ENCODE results near the gene CNTN5. TPM values are rescaled to one million over a fixed set of nuclear protein-coding genes. Genes with fewer than 3 reads are reported as not detected.

CNTN5 gene
- total RNA-seq, 2 donors from 2014 or later, result not detected

DNA sequence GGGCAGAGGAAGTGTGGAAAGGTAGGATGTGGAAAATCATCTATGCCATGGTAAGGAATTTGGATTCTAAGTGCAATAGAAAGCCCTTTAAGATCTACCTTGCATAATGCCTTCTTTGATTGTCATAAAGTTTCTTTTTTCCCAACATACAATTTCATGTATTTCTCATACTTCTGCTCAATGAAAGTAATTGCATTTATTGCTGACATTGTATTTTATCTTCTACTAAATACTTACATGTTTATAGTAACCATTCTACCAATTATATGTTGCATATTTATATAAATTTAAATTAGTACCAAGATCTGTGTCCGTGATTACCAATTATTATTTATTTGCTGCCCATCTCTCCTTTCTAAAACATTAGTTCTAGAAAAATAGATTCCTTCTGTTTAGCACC, 114.8 kb downstream of the CNTN5 start:
- DNase-seq (ENCODE audit: low spot score in 2 of 2) (no peak), ATAC-seq (no peak)
- peaks cover 0 to 9% of the 10 kb centered on the region in 2 donors for H3K36me3 Mint-ChIP-seq
- H3K27ac Mint-ChIP-seq, result no peak overlapping the region
- peaks cover 20 to 29% of the 10 kb centered on the region in 2 donors for H3K9me3 Mint-ChIP-seq

DNA sequence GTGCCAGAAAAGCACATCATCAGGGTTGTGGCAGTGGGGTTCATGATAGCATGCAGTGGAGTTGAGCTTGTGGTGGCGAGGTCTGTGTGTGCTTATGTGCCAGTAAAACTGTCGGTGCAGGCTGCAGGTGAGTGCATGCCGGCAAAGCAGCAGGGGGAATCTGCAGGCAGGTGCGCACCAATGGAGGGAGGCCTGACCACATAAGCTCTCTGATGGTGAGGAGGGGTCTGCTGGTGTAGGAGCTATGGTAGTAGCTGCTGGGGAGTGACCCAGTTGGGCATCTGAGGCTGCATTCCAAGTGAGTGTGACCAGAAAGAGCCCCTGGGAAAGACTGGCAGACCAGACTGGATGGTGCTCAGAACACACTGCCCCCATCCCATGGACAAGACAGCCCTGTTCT, 121.5 kb downstream of the CNTN5 start:
- no peak for DNase-seq (ENCODE audit: low spot score in 2 of 2)
- peaks cover 8 to 16% of the 10 kb centered on the region in 2 donors for H3K9me3 Mint-ChIP-seq
- ATAC-seq, result no peak
- H3K27ac Mint-ChIP-seq, result no peak overlapping the region
- H3K36me3 Mint-ChIP-seq, result no peaks in the 10 kb centered on the region

DNA sequence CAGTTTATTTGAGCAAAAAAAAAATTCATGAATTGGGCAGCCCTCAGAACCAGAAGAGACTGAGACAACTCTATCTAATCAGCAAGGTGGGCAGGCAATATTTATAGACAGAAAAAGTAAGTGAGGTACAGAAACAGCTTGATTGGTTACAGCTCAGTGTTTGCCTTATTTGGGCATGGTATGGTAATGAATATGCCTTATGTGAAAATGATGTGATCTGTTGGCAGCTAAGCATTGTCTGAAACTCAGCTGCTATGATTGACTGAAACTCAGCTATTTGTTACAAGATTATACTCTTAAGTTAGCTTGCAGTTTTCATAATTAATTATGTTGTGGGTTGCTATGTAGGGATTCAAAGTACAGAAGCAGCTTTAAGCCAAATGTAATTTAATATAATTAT, 127.6 kb downstream of the CNTN5 start:
- H3K9me3 Mint-ChIP-seq, result peaks cover 4 to 9% of the 10 kb centered on the region in 2 donors
- ATAC-seq (no peak), DNase-seq (ENCODE audit: low spot score in 2 of 2) (no peak)
- H3K36me3 Mint-ChIP-seq, result no peaks in the 10 kb centered on the region
- no peak overlapping the region for H3K27ac Mint-ChIP-seq

- ATAC-seq (no peak), DNase-seq (ENCODE audit: low spot score in 2 of 2) (no peak)
- Mint-ChIP-seq H3K36me3 (peaks cover 0 to 4% of the 10 kb centered on the region in 2 donors), H3K27ac (no peak overlapping the region), H3K9me3 (peaks cover 12 to 13% of the 10 kb centered on the region in 2 donors)
These were observed 133.5 kb downstream of the CNTN5 start for GRCh38 chr11:99154277-99154676.

DNA sequence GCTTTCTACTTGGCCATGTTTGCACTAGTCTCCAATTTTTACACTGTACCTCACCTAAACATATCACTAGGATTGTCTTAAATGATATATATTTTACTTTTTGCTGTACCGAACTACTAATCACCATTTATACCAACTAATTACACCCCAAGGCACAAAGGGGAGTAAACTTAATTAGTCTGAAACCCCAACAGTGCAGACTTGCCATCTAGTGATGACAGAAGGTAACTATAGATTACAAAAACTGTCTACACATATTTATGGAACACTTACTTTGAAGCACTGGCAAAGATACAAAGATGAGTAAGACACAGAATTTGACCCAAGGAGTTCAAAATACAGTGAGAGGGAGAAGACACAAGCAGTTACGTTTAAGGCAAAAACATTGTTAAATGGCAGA, 139.7 kb downstream of the CNTN5 start:
- DNase-seq (ENCODE audit: low spot score in 2 of 2) (no peak), ATAC-seq (no peak)
- H3K27ac Mint-ChIP-seq, result no peak overlapping the region
- H3K36me3 Mint-ChIP-seq, result no peaks in the 10 kb centered on the region
- H3K9me3 Mint-ChIP-seq, result no peaks in the 10 kb centered on the region

GRCh38 chr11:99162819-99163218, 142.1 kb downstream of the CNTN5 start:
- DNase-seq (ENCODE audit: low spot score in 2 of 2) (no peak), ATAC-seq (no peak)
- Mint-ChIP-seq H3K36me3 (no peaks in the 10 kb centered on the region), H3K9me3 (no peaks in the 10 kb centered on the region), H3K27ac (no peak overlapping the region)

DNA sequence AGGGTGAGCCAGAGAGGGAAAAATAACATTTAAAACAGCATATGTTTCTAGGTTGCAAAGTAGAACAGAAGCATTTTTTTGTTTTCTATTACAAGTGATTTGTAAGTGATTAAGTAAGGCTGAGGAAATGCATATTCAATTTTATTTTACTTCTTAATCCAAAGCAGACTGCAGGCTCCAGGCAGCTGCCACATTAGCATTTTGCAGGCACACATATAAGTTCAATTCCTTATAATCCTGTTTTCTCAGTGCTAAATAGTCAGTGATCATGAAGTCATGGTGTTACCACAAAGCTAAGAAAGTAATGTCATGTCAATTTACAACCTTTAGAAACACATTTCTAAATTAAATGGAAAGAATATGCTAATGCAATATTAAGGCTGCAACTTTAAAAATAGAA, 149.8 kb downstream of the CNTN5 start:
- H3K9me3 Mint-ChIP-seq, result peaks cover 14% of the 10 kb centered on the region in 2 donors
- no peak overlapping the region for H3K27ac Mint-ChIP-seq
- H3K36me3 Mint-ChIP-seq, result no peaks in the 10 kb centered on the region
- DNase-seq (ENCODE audit: low spot score in 2 of 2) (no peak), ATAC-seq (no peak)

DNA sequence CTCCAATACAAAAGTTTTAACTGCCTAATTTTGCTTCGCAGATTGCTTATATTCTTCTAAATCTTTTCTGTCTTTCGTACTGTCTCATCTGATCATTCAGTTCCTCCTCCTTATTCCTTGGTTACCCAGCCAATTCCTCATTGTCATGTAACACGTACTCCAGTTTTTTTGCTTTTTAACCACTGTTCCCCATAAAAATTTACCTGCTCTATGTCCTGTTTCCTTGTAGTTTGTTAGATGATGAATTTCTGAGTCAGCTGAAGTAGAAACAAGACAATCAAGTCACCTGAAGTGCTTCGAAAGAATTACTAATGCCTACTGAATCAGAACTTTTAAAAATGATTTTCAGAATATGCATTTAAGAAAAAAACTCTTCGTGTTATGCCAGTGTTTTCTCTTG, 150.6 kb downstream of the CNTN5 start:
- no peak for DNase-seq (ENCODE audit: low spot score in 2 of 2)
- ATAC-seq, result no peak
- Mint-ChIP-seq H3K36me3 (no peaks in the 10 kb centered on the region), H3K27ac (no peak overlapping the region), H3K9me3 (peaks cover 17% of the 10 kb centered on the region in 2 donors)

- no peak overlapping the region for H3K27ac Mint-ChIP-seq
- H3K36me3 Mint-ChIP-seq, result peaks cover 0 to 5% of the 10 kb centered on the region in 2 donors
- no peak for ATAC-seq
- peaks cover 28 to 29% of the 10 kb centered on the region in 2 donors for H3K9me3 Mint-ChIP-seq
- no peak for DNase-seq (ENCODE audit: low spot score in 2 of 2)
These were observed 155.7 kb downstream of the CNTN5 start for GRCh38 chr11:99176430-99176829.

GRCh38 chr11:99177446-99177845, 156.7 kb downstream of the CNTN5 start:
- no peak for DNase-seq (ENCODE audit: low spot score in 2 of 2)
- Mint-ChIP-seq H3K36me3 (peaks cover 0 to 5% of the 10 kb centered on the region in 2 donors), H3K27ac (no peak overlapping the region), H3K9me3 (peaks cover 27 to 34% of the 10 kb centered on the region in 2 donors)
- ATAC-seq, result no peak

- no peak for DNase-seq (ENCODE audit: low spot score in 2 of 2)
- peaks cover 24% of the 10 kb centered on the region in 2 donors for H3K9me3 Mint-ChIP-seq
- no peak overlapping the region for H3K27ac Mint-ChIP-seq
- peaks cover 0 to 5% of the 10 kb centered on the region in 2 donors for H3K36me3 Mint-ChIP-seq
- ATAC-seq, result no peak
These were observed 163.4 kb downstream of the CNTN5 start for GRCh38 chr11:99184146-99184545.

DNA sequence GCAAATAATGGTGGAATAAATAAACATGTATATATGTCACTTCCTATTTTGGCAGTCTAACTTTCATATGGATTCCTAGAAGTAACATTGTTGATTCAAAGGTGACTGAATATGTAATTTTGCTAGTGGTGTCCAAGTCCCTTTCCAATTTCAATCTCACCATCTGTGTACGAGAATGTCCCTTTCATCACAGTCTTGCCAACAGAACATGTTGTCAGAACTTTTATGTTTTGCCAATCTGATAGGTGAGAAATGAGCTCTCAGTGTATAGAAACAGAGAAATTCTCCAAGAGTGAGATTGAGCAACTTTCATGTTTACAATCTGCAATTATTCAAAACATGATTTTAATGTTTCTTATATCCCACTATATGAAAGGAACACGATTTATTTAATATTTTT, 167.5 kb downstream of the CNTN5 start:
- ATAC-seq (no peak), DNase-seq (ENCODE audit: low spot score in 2 of 2) (no peak)
- H3K27ac Mint-ChIP-seq, result no peak overlapping the region
- peaks cover 16 to 22% of the 10 kb centered on the region in 2 donors for H3K9me3 Mint-ChIP-seq
- H3K36me3 Mint-ChIP-seq, result no peaks in the 10 kb centered on the region

GRCh38 chr11:99192716-99193115, 172.0 kb downstream of the CNTN5 start:
- DNase-seq (ENCODE audit: low spot score in 2 of 2) (no peak), ATAC-seq (no peak)
- H3K36me3 Mint-ChIP-seq, result no peaks in the 10 kb centered on the region
- H3K27ac Mint-ChIP-seq, result no peak overlapping the region
- peaks cover 4 to 10% of the 10 kb centered on the region in 2 donors for H3K9me3 Mint-ChIP-seq

DNA sequence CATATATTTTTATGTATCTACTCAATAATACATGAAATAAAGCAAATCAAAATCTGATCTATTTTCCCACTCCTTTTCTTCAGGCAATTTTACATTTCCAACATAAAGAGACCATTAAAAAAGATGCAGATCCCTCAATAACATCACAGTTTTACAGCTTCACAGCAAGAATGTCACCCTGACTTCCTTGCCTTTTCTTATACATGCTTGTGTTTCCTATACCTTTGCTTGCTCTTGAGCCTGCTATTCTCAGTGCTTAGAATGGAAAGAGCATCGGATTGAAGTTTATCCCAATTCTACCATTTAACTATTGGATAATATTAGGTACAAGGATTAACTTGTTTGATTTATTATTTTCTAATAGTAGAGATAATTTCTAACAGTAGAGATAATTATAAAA, 176.7 kb downstream of the CNTN5 start:
- Mint-ChIP-seq H3K36me3 (no peaks in the 10 kb centered on the region), H3K9me3 (peaks cover 11 to 12% of the 10 kb centered on the region in 2 donors), H3K27ac (no peak overlapping the region)
- ATAC-seq, result no peak
- no peak for DNase-seq (ENCODE audit: low spot score in 2 of 2)

DNA sequence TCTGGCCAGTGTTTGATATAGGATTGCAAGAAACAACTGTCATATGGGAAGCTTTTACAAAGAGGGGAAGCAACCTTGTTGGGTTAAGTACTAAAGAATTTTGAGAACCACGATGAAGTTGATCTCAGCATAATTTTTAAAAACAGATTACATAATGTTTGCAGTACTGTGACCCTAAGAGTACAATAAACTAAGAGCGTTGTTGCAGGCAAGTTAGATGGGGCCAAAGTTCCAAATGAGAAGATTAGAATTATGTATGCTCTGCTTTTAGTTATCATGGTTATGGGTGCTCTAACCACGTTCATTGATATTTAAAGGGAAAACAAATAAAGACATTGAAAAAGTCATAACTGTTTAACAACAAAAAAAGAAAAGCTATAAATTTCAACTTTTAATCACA, 177.5 kb downstream of the CNTN5 start:
- Mint-ChIP-seq H3K36me3 (no peaks in the 10 kb centered on the region), H3K27ac (no peak overlapping the region), H3K9me3 (peaks cover 11 to 12% of the 10 kb centered on the region in 2 donors)
- ATAC-seq (no peak), DNase-seq (ENCODE audit: low spot score in 2 of 2) (no peak)

- H3K36me3 Mint-ChIP-seq, result no peaks in the 10 kb centered on the region
- H3K27ac Mint-ChIP-seq, result no peak overlapping the region
- ATAC-seq (no peak), DNase-seq (ENCODE audit: low spot score in 2 of 2) (no peak)
- H3K9me3 Mint-ChIP-seq, result peaks cover 12 to 16% of the 10 kb centered on the region in 2 donors
These were observed 178.6 kb downstream of the CNTN5 start for GRCh38 chr11:99199341-99199740.

DNA sequence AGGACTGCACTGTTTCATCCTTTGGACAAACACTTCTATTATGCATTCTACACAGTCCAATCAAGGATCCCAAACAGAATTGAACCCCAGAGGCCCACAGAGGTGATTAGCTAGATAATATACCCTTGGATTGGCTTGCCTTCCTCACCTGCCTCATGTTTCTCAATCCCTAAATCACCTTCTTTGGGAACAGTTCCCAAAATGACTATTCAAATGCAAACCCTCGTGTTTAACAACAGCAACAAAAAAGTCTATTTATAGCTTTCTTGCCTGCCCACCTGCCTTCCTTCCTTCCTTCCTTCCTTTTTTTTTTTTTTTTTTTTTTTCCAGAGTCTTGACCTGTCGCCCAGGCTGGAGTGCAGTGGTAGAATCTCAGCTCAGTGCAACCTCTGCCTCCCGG, 180.0 kb downstream of the CNTN5 start:
- DNase-seq (ENCODE audit: low spot score in 2 of 2) (no peak), ATAC-seq (no peak)
- H3K9me3 Mint-ChIP-seq, result peaks cover 12 to 18% of the 10 kb centered on the region in 2 donors
- H3K36me3 Mint-ChIP-seq, result no peaks in the 10 kb centered on the region
- H3K27ac Mint-ChIP-seq, result no peak overlapping the region

GRCh38 chr11:99208813-99209212, 188.1 kb downstream of the CNTN5 start:
- no peak overlapping the region for H3K27ac Mint-ChIP-seq
- H3K36me3 Mint-ChIP-seq, result no peaks in the 10 kb centered on the region
- H3K9me3 Mint-ChIP-seq, result peaks cover 7 to 9% of the 10 kb centered on the region in 2 donors
- DNase-seq (ENCODE audit: low spot score in 2 of 2), result no peak
- ATAC-seq, result no peak

GRCh38 chr11:99229544-99229943, 208.8 kb downstream of the CNTN5 start:
- no peaks in the 10 kb centered on the region for H3K36me3 Mint-ChIP-seq
- DNase-seq (ENCODE audit: low spot score in 2 of 2) (no peak), ATAC-seq (no peak)
- peaks cover 6 to 28% of the 10 kb centered on the region in 2 donors for H3K9me3 Mint-ChIP-seq
- no peak overlapping the region for H3K27ac Mint-ChIP-seq
